HL-60 (cell line): Measurements from ENCODE around the gene DENND1A.

ENCODE experiments used
- CTCF ChIP-seq: IDR thresholded peaks from one replicate; pipeline ENCODE4 v1.5.1; 2011; ENCODE audit warnings: low read length, control low read depth, inconsistent platforms; ENCODE audit not compliant: insufficient read depth
- GABPA ChIP-seq: IDR thresholded peaks from 2 replicates; pipeline ENCODE4 v1.6.1; 2012; ENCODE audit warnings: low read depth
- POLR2AphosphoS5 ChIP-seq: IDR thresholded peaks from 2 replicates; pipeline ENCODE4 v1.6.1; 2012; ENCODE audit warnings: low read depth
- REST ChIP-seq: IDR thresholded peaks from 2 replicates; pipeline ENCODE4 v1.6.1; 2012; ENCODE audit warnings: low read depth; ENCODE audit not compliant: insufficient replicate concordance
- SPI1 ChIP-seq: IDR thresholded peaks from 2 replicates; pipeline ENCODE4 v1.6.1; 2012; ENCODE audit warnings: low read depth, mild to moderate bottlenecking, borderline replicate concordance

- no peak for TF ChIP-seq POLR2AphosphoS5
- no peak for TF ChIP-seq CTCF
- peak; percentile 96 for TF ChIP-seq REST
- no peak for TF ChIP-seq SPI1
- no peak for TF ChIP-seq GABPA
Observed at GRCh38 chr9:123927625-123928532, 2.0 kb downstream of the DENND1A start.
